ENCODE data around the gene TCEA3.

DNA sequence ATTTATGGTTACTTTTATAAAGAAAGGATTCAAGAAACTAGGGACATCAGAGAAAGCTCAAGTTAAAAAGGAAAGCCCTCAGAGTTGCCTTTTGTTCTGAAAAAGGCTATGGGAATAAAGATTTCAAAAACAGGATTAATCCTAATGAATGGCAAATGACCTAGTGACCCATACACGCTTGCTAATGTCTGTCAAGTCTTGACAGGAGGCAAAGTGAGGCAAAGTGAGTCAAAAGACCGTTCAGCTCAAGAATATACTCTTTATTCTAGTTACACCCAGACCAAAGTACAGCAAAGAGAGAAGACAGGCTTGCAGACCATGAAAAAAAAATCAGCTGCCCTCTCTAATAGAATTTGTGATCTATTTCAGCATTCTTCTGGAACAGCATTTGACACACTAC, 58.4 kb downstream of the TCEA3 start:
- TF ChIP-seq POLR2AphosphoS5 (IDR thresholded peaks at IDR 0.05; ENCODE audit: low read length) (no peak), CTCF (IDR thresholded peaks at IDR 0.05 in 2 of 3, conservative IDR thresholded peaks at IDR 0.05 in 1 of 3; ENCODE audit: control insufficient read depth in 2 of 3, extremely low read depth in 1 of 3, insufficient read depth in 1 of 3, low read depth in 3 of 3, low read length in 3 of 3) (no peak), ASH2L (IDR thresholded peaks at IDR 0.05; ENCODE audit: borderline replicate concordance, low read depth) (no peak), STAT3 (IDR thresholded peaks at IDR 0.05; ENCODE audit: low read depth, low read length) (no peak), POLR2AphosphoS2 (IDR thresholded peaks at IDR 0.05; ENCODE audit: low read depth, low read length) (no peak), ESRRA (IDR thresholded peaks at IDR 0.05; ENCODE audit: low read length) (no peak), EP300 (IDR thresholded peaks at IDR 0.05; ENCODE audit: borderline replicate concordance in 1 of 2, control insufficient read depth in 1 of 2, low read depth in 2 of 2, low read length in 2 of 2) (no peak), NR2C2 (IDR thresholded peaks at IDR 0.05; ENCODE audit: borderline replicate concordance, control insufficient read depth, insufficient read length, low read depth) (no peak), RAD21 (IDR thresholded peaks at IDR 0.05; ENCODE audit: insufficient read depth, low read depth, low read length) (no peak), KDM1A (IDR thresholded peaks at IDR 0.05; ENCODE audit: borderline replicate concordance) (no peak)
- TF ChIP-seq, protein P1, sequence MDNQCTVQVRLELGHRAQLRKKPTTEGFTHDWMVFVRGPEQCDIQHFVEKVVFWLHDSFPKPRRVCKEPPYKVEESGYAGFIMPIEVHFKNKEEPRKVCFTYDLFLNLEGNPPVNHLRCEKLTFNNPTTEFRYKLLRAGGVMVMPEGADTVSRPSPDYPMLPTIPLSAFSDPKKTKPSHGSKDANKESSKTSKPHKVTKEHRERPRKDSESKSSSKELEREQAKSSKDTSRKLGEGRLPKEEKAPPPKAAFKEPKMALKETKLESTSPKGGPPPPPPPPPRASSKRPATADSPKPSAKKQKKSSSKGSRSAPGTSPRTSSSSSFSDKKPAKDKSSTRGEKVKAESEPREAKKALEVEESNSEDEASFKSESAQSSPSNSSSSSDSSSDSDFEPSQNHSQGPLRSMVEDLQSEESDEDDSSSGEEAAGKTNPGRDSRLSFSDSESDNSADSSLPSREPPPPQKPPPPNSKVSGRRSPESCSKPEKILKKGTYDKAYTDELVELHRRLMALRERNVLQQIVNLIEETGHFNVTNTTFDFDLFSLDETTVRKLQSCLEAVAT (IDR thresholded peaks at IDR 0.05) = no peak
